ENCODE results near the gene CD2BP2. TPM values are rescaled to one million over a fixed set of nuclear protein-coding genes. Genes with fewer than 3 reads are reported as not detected.

Gene CD2BP2
- total and polyA plus RNA-seq, 9 of the 15 experiments (the other 6 are each of a cell fraction or from before 2014, with no cell fraction given), result 3.9 to 51.1 (median 32.8) TPM

DNA sequence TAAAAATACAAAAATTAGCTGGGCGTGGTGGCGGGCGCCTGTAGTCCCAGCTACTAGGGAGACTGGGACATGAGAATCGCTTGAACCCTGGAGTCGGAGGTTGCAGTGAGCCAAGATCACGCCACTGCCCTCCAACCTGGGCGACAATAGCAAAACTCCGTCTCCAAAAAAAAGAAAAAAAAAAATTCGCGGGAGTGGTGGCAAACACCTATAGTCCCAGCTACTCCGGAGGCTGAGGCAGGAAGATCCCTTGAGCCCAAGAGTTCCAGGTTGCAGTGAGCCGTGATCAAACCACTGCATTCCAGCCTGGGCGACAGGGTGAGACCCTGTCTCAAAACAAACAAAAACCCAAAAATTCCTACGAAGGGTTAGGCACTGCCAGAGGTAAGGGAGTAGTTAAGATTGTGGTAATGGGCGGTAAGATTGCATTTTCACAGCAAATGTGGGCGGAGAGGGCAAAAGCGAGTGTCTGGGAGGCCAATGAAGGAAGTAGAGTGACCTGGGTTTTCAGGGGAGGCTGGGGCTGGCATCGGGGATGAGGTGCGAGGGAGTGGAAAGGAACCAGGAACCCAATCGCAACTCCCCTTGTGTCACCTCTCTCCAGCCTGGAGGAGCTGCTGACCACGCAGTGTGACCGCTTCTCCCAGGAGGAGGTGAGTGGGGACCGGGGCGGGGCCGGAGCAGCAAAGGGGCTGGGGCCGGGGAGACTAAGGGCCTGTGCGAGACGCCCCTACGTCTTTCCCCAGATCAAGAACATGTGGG is 22.1 kb upstream of the CD2BP2 start (continued):
- TF ChIP-seq PHF21A (IDR thresholded peaks at IDR 0.05; ENCODE audit: borderline replicate concordance, low read depth) (no peak), ZKSCAN1 (IDR thresholded peaks at IDR 0.05; ENCODE audit: low read depth, low read length) (peak; percentile 21; the same call in 1 of the 2 replicates), ELF2 (CRISPR knock-in tag; IDR thresholded peaks at IDR 0.05) (0 out of 2 replicates have a peak, but pooled peaks have one; percentile 7), FOSL1 (tag; conservative IDR thresholded peaks at IDR 0.05) (0 out of 2 replicates have a peak, but pooled peaks have one; percentile 1), HDAC3 (IDR thresholded peaks at IDR 0.05; ENCODE audit: borderline replicate concordance, partially characterized antibody) (no peak), NCOA4 (IDR thresholded peaks at IDR 0.05; ENCODE audit: partially characterized antibody) (no peak), DPF2 (IDR thresholded peaks at IDR 0.05) (peak; percentile 32; the same call in 1 of the 2 replicates), MAFG (tag; conservative IDR thresholded peaks at IDR 0.05) (no peak), NFIC (IDR thresholded peaks at IDR 0.05) (0 out of 2 replicates have a peak, but pooled peaks have one; percentile 47), HMGN3 (IDR thresholded peaks at IDR 0.05; ENCODE audit: borderline replicate concordance, extremely low read depth, insufficient read length, low read depth, low read length) (no peak), MEIS2 (IDR thresholded peaks at IDR 0.05; ENCODE audit: partially characterized antibody) (no peak), ZNF76 (CRISPR knock-in tag; IDR thresholded peaks at IDR 0.05; ENCODE audit: borderline replicate concordance) (no peak), CREM (IDR thresholded peaks at IDR 0.05; ENCODE audit: low read depth) (no peak), SPI1 (IDR thresholded peaks at IDR 0.05; ENCODE audit: borderline replicate concordance, low read depth, low read length) (no peak)
- TF ChIP-seq, protein P1, sequence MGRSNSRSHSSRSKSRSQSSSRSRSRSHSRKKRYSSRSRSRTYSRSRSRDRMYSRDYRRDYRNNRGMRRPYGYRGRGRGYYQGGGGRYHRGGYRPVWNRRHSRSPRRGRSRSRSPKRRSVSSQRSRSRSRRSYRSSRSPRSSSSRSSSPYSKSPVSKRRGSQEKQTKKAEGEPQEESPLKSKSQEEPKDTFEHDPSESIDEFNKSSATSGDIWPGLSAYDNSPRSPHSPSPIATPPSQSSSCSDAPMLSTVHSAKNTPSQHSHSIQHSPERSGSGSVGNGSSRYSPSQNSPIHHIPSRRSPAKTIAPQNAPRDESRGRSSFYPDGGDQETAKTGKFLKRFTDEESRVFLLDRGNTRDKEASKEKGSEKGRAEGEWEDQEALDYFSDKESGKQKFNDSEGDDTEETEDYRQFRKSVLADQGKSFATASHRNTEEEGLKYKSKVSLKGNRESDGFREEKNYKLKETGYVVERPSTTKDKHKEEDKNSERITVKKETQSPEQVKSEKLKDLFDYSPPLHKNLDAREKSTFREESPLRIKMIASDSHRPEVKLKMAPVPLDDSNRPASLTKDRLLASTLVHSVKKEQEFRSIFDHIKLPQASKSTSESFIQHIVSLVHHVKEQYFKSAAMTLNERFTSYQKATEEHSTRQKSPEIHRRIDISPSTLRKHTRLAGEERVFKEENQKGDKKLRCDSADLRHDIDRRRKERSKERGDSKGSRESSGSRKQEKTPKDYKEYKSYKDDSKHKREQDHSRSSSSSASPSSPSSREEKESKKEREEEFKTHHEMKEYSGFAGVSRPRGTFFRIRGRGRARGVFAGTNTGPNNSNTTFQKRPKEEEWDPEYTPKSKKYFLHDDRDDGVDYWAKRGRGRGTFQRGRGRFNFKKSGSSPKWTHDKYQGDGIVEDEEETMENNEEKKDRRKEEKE (IDR thresholded peaks at IDR 0.05; ENCODE audit: borderline replicate concordance in 1 of 2, control insufficient read depth in 1 of 2, low read depth in 2 of 2, low read length in 1 of 2), result no peak
- TF ChIP-seq, protein P2, sequence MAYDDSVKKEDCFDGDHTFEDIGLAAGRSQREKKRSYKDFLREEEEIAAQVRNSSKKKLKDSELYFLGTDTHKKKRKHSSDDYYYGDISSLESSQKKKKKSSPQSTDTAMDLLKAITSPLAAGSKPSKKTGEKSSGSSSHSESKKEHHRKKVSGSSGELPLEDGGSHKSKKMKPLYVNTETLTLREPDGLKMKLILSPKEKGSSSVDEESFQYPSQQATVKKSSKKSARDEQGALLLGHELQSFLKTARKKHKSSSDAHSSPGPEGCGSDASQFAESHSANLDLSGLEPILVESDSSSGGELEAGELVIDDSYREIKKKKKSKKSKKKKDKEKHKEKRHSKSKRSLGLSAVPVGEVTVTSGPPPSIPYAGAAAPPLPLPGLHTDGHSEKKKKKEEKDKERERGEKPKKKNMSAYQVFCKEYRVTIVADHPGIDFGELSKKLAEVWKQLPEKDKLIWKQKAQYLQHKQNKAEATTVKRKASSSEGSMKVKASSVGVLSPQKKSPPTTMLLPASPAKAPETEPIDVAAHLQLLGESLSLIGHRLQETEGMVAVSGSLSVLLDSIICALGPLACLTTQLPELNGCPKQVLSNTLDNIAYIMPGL (CRISPR knock-in tag; IDR thresholded peaks at IDR 0.05), result 0 out of 2 replicates have a peak, but pooled peaks have one; percentile 33
- TF ChIP-seq, protein P3, sequence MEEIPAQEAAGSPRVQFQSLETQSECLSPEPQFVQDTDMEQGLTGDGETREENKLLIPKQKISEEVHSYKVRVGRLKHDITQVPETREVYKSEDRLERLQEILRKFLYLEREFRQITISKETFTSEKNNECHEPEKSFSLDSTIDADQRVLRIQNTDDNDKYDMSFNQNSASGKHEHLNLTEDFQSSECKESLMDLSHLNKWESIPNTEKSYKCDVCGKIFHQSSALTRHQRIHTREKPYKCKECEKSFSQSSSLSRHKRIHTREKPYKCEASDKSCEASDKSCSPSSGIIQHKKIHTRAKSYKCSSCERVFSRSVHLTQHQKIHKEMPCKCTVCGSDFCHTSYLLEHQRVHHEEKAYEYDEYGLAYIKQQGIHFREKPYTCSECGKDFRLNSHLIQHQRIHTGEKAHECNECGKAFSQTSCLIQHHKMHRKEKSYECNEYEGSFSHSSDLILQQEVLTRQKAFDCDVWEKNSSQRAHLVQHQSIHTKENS (CRISPR knock-in tag; IDR thresholded peaks at IDR 0.05), result no peak
- TF ChIP-seq, protein P4, sequence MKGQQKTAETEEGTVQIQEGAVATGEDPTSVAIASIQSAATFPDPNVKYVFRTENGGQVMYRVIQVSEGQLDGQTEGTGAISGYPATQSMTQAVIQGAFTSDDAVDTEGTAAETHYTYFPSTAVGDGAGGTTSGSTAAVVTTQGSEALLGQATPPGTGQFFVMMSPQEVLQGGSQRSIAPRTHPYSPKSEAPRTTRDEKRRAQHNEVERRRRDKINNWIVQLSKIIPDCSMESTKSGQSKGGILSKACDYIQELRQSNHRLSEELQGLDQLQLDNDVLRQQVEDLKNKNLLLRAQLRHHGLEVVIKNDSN (CRISPR knock-in tag; IDR thresholded peaks at IDR 0.05), result peak; percentile 45; the same call in 1 of the 2 replicates
- TF ChIP-seq, protein P5, sequence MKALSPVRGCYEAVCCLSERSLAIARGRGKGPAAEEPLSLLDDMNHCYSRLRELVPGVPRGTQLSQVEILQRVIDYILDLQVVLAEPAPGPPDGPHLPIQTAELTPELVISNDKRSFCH (CRISPR knock-in tag; IDR thresholded peaks at IDR 0.05), result no peak
- TF ChIP-seq, protein P5 (tag; IDR thresholded peaks at IDR 0.05), result 0 out of 2 replicates have a peak, but pooled peaks have one; percentile 7
